ENCODE data around the gene FARS2.
"Not testable (repeated sequence)": the region's sequence is repeated elsewhere in the genome, so short reads cannot be mapped to it uniquely, and the experiment has no call there.

Gene FARS2

DNA sequence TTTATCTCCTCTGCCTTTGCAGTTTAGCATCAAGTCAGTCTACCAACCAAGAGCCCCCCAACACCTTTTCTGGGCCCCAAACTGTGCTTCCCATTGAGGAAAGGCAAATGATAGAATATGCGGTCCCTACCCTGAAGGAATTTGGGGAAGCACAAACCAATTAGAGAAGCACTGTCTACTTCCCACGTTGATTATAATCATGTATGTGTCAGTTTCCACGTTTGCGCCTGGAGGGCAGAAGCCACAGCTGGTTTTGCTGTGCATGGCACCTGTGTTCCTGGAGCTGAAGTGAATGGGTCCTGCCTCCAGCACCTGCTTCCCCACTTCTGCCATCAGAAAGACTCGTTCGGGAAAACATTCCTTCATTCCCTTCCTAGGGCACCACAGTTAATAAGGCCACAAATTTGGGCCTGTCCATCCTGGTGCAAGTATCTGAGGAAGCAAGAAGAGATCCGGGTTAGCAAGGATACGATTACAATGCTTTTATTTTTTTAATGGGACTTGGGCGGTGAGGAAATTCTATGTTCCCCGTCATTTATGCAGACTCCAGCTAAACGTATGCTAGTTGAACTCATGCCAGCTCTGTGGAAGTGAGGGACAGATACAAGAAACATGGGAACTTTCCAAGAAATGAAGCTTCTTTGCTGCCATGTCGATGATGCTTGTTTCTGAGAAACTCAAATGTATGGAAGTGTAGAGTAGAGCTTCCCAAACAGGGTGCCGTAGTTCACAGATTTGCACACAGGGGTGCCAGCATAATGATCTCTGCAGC lies 411.9 kb downstream of the FARS2 start:
- DNase-seq, result no peak

GRCh38 chr6:5674141-5674540 lies 412.8 kb downstream of the FARS2 start:
- no peak for DNase-seq

DNA sequence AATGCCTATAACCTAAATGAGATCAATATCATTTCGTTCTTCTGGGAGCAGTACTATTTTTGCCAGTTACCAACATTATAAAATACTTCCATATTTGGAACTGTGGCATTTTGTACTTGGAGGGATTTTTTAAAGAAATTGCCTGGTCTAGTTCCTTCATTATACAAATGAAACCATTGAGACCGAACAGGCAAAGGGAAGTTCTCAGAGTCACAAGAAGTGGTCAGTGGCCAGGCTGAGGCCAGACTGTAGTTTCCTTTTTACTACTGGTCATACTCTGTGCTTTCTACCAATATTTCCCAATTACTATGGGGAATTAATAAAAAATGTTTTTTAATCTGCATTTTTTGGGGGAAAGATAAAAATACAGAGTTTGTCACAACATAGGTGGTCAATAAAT lies 413.4 kb downstream of the FARS2 start:
- no peak for DNase-seq

GRCh38 chr6:5676701-5677100 lies 415.4 kb downstream of the FARS2 start:
- no peak for DNase-seq

GRCh38 chr6:5677219-5678000 lies 416.1 kb downstream of the FARS2 start:
- DNase-seq, result peak; percentile 41

- DNase-seq, result no peak
These were observed 418.0 kb downstream of the FARS2 start for GRCh38 chr6:5679270-5679669.

- no peak for DNase-seq
These were observed 418.4 kb downstream of the FARS2 start for GRCh38 chr6:5679691-5680090.

- no peak for DNase-seq
These were observed 418.8 kb downstream of the FARS2 start for GRCh38 chr6:5680095-5680494.

DNA sequence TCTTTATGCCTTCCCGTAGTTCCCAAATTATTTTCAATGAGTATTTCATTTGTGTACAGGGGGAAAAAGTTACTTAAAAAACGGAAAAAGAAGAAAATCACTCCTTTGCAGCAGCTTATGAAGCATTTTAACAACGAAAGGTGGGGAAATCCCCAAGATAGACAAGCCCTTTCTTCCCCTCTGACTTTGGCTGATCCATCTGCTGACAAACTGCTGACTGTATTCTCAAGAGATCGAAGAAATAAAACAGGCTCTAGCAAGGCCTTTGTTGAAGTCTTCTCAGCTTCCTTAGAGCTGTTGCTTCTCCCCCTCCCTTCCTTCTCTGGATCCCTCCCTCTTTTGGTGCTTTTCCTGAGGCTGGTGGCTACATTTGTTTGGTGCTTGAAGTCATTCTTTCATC lies 420.2 kb downstream of the FARS2 start:
- no peak for DNase-seq

GRCh38 chr6:5682530-5682929 lies 421.2 kb downstream of the FARS2 start:
- DNase-seq, result no peak

DNA sequence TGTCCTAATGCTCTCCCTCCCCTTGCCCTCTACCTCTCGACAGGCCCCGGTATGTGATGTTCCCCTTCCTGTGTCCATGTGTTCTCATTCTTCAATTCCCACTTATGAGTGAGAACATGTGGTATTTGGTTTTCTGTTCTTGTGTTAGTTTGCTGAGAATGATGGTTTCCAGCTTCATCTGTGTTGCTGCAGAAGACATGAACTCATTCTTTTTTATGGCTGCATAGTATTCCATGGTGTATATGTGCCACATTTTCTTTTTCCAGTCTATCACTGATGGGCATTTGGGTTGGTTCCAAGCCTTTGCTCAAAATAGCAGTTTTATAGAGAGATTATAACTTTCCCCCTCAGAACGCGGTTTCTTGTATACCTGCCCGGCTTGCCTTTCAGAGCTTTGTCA lies 422.4 kb downstream of the FARS2 start:
- DNase-seq, result not testable (repeated sequence)

DNA sequence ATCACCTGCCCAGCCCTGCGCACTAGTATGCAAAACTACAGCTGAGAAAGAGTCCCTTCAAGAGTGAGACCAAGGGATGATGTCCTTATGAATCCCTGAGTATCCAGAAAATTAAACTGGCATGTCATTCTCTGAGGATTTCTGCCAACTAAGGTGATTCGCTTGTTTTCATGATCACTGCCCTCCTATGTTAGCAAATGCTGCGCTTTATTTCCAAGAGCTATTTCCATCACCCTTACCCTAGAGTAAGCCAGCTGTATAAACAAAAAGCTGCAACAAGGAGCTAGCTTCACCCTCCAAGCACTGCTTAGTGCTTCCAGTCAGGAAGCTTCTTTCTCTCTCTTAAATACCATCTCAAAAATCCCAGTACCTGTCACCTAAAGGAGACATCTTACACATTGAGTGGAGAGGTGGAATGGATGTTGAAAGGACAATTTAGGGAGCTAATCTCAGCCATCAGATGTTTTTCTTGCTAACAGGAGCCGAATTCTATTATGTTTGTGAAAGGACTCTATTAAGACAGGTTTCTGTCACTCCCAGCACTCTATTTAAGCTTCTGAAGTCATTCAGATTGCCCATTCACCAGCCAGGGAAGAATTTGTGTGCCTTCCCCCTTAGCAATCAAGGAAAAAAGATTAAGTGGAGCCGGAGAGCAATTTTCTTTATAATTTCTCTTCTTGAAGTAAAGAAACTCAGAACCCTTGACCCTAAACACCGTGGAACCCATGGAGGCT lies 423.2 kb downstream of the FARS2 start:
- peak; percentile 37 for DNase-seq

DNA sequence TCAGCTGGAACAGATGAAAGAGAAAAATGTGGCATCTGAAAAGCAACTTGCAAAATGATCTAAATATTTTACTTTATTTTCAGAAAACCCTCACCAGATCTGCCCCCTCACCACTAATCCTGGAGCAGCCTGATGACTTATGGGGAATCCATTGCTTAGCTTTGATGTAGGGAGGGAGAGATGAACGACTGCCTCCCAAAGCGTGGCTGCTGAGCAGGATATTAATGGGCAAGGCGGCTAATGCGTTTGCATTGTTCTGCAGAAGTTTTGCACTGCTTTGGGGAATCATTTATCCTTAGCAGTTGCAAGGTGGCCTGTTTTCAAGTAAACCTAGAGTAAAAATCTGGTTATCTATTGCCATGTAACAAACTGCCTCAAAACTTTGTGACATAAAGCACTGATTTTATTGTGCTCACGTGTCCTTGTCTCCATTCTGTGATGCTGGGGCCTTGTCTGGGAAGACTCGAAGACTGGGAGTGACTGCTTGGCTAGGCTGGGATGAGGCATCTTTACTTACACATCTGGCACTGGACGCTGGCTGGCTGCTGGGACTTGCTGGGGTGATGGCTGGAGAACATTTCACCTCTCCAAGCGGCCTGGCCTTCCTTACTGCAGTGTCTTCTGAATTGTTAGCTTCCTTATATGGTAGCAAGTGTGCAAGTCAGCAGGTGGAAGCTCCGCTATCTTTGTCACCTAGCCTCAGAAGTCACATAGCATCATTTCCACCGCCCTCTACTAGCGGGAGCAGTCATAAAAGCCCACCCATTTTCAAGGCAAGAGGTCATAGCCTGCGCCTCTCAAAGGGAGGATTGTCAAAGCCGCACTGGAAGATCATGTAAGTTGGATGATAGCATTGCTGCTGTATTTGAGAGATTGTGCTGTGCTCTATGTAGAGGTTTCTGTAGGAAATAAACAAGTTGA lies 432.2 kb downstream of the FARS2 start:
- DNase-seq, result no peak

DNA sequence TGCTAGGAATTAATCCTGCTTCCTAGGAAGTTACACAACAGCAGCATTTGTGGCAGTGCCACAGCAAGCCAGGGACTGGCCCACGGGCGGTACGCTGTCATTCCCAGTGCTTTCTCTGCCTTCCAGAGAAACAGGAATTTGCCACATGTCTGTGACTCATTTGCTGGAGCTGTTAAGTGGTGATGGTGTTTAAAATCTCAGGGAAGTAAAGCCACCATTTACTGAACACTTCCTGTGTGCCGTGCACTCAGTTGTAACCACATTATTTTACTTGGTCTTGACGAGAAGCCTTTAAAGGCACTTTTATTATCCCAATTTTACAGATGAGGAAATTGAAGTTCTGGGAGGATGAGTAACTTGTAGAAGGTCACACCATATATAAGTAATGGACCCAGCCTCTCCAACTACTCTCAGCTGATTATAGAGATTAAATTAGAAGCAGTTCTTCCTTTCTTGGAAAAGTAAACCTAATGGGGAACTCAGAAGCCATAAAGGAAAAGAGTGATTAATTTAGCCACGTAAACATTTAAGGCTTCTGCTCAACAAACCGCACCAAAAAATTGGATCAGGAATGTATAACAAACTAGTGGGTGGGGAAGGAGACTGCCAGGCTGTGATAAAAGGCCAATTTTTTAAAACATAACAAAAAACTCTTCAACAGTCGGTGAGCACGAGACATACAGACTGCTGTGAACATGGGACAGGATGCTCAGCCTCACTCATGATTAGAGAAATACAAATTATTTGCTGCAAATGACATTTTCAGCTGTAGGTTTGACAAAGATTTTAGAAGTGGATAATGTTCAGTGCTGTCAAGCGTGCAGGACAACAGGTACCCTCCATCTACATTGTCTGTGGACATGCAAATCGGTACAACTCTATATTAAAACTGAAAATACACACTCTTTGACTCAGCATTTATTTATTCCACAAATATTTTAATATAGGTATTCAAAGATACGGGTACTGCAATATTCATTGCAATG lies 434.2 kb downstream of the FARS2 start:
- DNase-seq, result peak; percentile 95

DNA sequence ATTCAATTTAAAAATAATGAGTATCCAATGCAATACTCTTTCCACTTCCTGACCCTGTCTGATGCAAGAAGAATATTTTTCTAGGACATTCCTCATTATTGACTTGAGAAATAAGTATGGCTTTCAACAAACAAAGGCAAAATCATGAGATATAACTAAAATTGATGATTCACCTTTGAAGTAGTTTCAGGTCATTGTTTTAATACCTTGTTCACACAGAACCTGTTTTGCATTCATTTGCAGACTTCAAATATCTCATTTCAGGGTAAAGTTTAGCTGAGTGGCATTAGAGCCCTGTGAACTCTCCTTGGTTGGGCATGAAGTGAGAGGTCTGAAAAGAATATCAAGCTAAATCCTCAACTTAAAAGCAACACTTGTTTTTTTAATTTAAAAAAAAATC lies 436.2 kb downstream of the FARS2 start:
- no peak for DNase-seq

DNA sequence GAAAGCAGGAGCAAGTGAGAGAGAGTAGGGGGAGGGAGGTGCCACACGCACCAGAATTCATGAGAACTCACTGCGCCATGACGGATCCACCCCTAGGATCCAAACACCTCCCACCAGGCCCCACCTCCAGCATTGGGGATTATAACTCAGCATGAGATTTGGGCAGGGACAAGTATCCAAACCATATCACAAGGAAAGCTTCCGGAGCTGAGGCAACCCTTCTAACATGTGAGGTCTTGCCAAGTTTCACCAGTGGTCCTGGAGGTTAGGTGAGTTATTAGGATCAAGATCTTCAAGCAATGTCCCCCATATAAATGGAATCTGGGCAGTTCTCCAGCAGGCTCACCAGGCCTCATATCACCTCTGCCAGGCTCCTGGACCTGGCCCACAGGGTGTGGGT lies 437.0 kb downstream of the FARS2 start:
- no peak for DNase-seq

DNA sequence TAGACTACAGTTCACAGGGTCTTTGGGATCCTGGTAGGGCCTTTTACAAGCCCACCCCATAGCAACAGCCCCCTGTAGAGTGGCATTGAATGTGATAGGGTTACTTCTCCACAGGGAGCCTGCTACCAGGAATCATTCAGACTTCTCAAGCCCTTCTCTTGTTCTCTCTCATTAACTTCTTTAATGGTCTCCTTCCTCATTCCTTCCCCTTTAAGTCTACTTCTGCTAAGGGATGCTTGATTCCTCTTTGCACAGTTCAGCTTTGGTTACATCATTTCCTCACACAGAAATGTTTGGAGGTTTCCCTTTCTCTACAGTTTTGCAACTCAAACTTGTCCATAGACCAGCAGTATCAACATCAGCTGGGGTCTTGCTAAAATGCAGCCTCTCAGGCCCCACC lies 437.8 kb downstream of the FARS2 start:
- DNase-seq, result peak; percentile 33

- DNase-seq, result peak; percentile 46
These were observed 439.9 kb downstream of the FARS2 start for GRCh38 chr6:5701174-5701573.

GRCh38 chr6:5704708-5705107 lies 443.4 kb downstream of the FARS2 start:
- peak; percentile 30 for DNase-seq

GRCh38 chr6:5705252-5705651 lies 443.9 kb downstream of the FARS2 start:
- DNase-seq, result no peak

All from fibroblast of skin of right biceps (primary cell).